ENCODE results near the gene MIB1. TPM values are rescaled to one million over a fixed set of nuclear protein-coding genes. Genes with fewer than 3 reads are reported as not detected.

MIB1 gene
- total RNA-seq, 1 donor: 64.4 TPM

- peaks cover 3% of the 10 kb centered on the region for H3K4me1 ChIP-seq (ENCODE audit: insufficient read depth, low read length)
- H3K4me3 ChIP-seq (ENCODE audit: insufficient read depth, low read length): no peak overlapping the region
- H3K36me3 ChIP-seq (ENCODE audit: insufficient read depth, low read length): peaks cover 12% of the 10 kb centered on the region
- H3K27me3 ChIP-seq (ENCODE audit: insufficient read depth, low read length): no peaks in the 10 kb centered on the region
- no peak overlapping the region for H3K27ac ChIP-seq (ENCODE audit: low read depth, low read length)
- no peak overlapping the region for H2AFZ ChIP-seq (ENCODE audit: low read length)
- no peaks in the 10 kb centered on the region for H4K20me1 ChIP-seq (ENCODE audit: insufficient read depth, low read length)
- H3K79me2 ChIP-seq (ENCODE audit: insufficient read depth, low read length): peaks cover 4% of the 10 kb centered on the region
- no peaks in the 10 kb centered on the region for H3K9me3 ChIP-seq (ENCODE audit: low read depth, low read length)
- H3K4me2 ChIP-seq (ENCODE audit: insufficient read depth, low read length): no peak overlapping the region
- TF ChIP-seq CTCF (IDR thresholded peaks at IDR 0.05; ENCODE audit: extremely low read depth, low read depth, low read length): peak; percentile 38
- no peak for DNase-seq (ENCODE audit: insufficient read length, low spot score, missing footprints)
Measured at GRCh38 chr18:21851327-21851961, 110.9 kb downstream of the MIB1 start.

GRCh38 chr18:21853016-21853415 lies 112.4 kb downstream of the MIB1 start:
- Histone ChIP-seq H3K27ac (ENCODE audit: low read depth, low read length) (peak overlapping the region; percentile 11), H3K4me2 (ENCODE audit: insufficient read depth, low read length) (no peak overlapping the region), H3K4me3 (ENCODE audit: insufficient read depth, low read length) (no peak overlapping the region), H3K4me1 (ENCODE audit: insufficient read depth, low read length) (peaks cover 3% of the 10 kb centered on the region), H2AFZ (ENCODE audit: low read length) (no peak overlapping the region), H3K79me2 (ENCODE audit: insufficient read depth, low read length) (peaks cover 4% of the 10 kb centered on the region), H3K9me3 (ENCODE audit: low read depth, low read length) (no peaks in the 10 kb centered on the region), H3K27me3 (ENCODE audit: insufficient read depth, low read length) (no peaks in the 10 kb centered on the region), H3K36me3 (ENCODE audit: insufficient read depth, low read length) (peaks cover 17% of the 10 kb centered on the region), H4K20me1 (ENCODE audit: insufficient read depth, low read length) (no peaks in the 10 kb centered on the region)
- no peak for DNase-seq (ENCODE audit: insufficient read length, low spot score, missing footprints)
- no peak for TF ChIP-seq CTCF (IDR thresholded peaks at IDR 0.05; ENCODE audit: extremely low read depth, low read depth, low read length)

GRCh38 chr18:21853775-21854552 lies 113.4 kb downstream of the MIB1 start:
- no peaks in the 10 kb centered on the region for H3K9me3 ChIP-seq (ENCODE audit: low read depth, low read length)
- no peak for DNase-seq (ENCODE audit: insufficient read length, low spot score, missing footprints)

More at GRCh38 chr18:21853775-21854552, 113.4 kb downstream of the MIB1 start:
- TF ChIP-seq CTCF (IDR thresholded peaks at IDR 0.05; ENCODE audit: extremely low read depth, low read depth, low read length): no peak
- peaks cover 3% of the 10 kb centered on the region for H3K4me1 ChIP-seq (ENCODE audit: insufficient read depth, low read length)
- H3K4me2 ChIP-seq (ENCODE audit: insufficient read depth, low read length): no peak overlapping the region
- H2AFZ ChIP-seq (ENCODE audit: low read length): no peak overlapping the region
- peaks cover 4% of the 10 kb centered on the region for H3K79me2 ChIP-seq (ENCODE audit: insufficient read depth, low read length)
- H3K27me3 ChIP-seq (ENCODE audit: insufficient read depth, low read length): no peaks in the 10 kb centered on the region
- no peak overlapping the region for H3K4me3 ChIP-seq (ENCODE audit: insufficient read depth, low read length)
- no peak overlapping the region for H3K27ac ChIP-seq (ENCODE audit: low read depth, low read length)
- no peaks in the 10 kb centered on the region for H4K20me1 ChIP-seq (ENCODE audit: insufficient read depth, low read length)
- peaks cover 22% of the 10 kb centered on the region for H3K36me3 ChIP-seq (ENCODE audit: insufficient read depth, low read length)
